Activated CD4-positive, alpha-beta T cell treated with anti-CD3 and anti-CD28 coated beads for 36 hours (primary cell): Measurements from ENCODE around the gene SRSF11. TPM values are rescaled to one million over a fixed set of nuclear protein-coding genes. Genes with fewer than 3 reads are reported as not detected.

ENCODE experiments used
- ATAC-seq: fragments of 200-7000 bp; cut with Tn5 transposase; one replicate; pipeline ENCODE4 v1.10.0; 2021; ENCODE audit warnings: mild to moderate bottlenecking, moderate library complexity
- CTCF ChIA-PET: fragments of 350-600 bp; sonication (Branson Sonifier 250); formaldehyde crosslinking; loops from one replicate; lab custom pipeline; 2021; ENCODE audit warnings: antibody characterized with exemption; lab: Charles Lee
- POLR2A ChIA-PET: fragments of 350-600 bp; sonication (Branson Sonifier 250); formaldehyde crosslinking; loops from one replicate; lab custom pipeline; 2021; ENCODE audit warnings: antibody characterized with exemption, inconsistent platforms; lab: Charles Lee
- DNase-seq: peaks from one replicate; pipeline ENCODE4 v3.0.0-alpha.2; 2020
- H3K27ac Mint-ChIP-seq: one replicate; pipeline ENCODE4 v1.8.0; 2021; ENCODE audit warnings: mixed read lengths
- H3K27me3 Mint-ChIP-seq: one replicate; pipeline ENCODE4 v1.8.0; 2021; ENCODE audit warnings: mixed read lengths
- H3K36me3 Mint-ChIP-seq: one replicate; pipeline ENCODE4 v1.8.0; 2021; ENCODE audit warnings: low read depth, mixed read lengths
- H3K4me1 Mint-ChIP-seq: one replicate; pipeline ENCODE4 v1.8.0; 2021; ENCODE audit warnings: mixed read lengths
- H3K4me3 Mint-ChIP-seq: one replicate; pipeline ENCODE4 v1.8.0; 2021; ENCODE audit warnings: mild to moderate bottlenecking, moderate library complexity, mixed read lengths
- H3K9me3 Mint-ChIP-seq: one replicate; pipeline ENCODE4 v1.8.0; 2021; ENCODE audit warnings: low read depth, mixed read lengths
- intact Hi-C, 2 experiments: fragments of 100-400 bp; cut with DNase I in 1 of 2; cut with micrococcal nuclease in 1 of 2; formaldehyde crosslinking; loops; one replicate each; pipeline versions ENCODE4 v1.14.2 to v1.15.1; 2022 to 2024; cut with DNase I, micrococcal nuclease
- total RNA-seq, 2 experiments: library from RNA; stranded (reverse); gene quantifications; one replicate each; pipeline ENCODE4 v1.2.3, GENCODE V29; 2021

SRSF11 gene
- total RNA-seq, 2 experiments from 2014 or later, result 182 to 266 TPM

- intact Hi-C loops, result loop anchor here in 1 of 2 experiments (10.0 kb wide), 1 partner anchor 258 kb away; no protein-coding TSS in a partner anchor
- Mint-ChIP-seq H3K36me3 (peaks cover 7% of the 10 kb centered on the region), H3K4me3 (no peak overlapping the region), H3K27ac (no peak overlapping the region), H3K27me3 (no peaks in the 10 kb centered on the region), H3K9me3 (no peaks in the 10 kb centered on the region), H3K4me1 (no peaks in the 10 kb centered on the region)
- POLR2A ChIA-PET, result no interaction called here
- ATAC-seq (no peak), DNase-seq (no peak)
- CTCF ChIA-PET, result interaction anchor here (0.5 kb wide), 1 partner anchor 35 kb away, joined by 3 read pairs; the partner anchor contains the start of gene SRSF11
Observed at GRCh38 chr1:70256664-70257063, 35.5 kb downstream of the SRSF11 start.

GRCh38 chr1:70264839-70265238, 43.7 kb downstream of the SRSF11 start:
- Mint-ChIP-seq H3K9me3 (peaks cover 4% of the 10 kb centered on the region), H3K36me3 (peaks cover 40% of the 10 kb centered on the region), H3K27ac (no peak overlapping the region), H3K27me3 (no peaks in the 10 kb centered on the region), H3K4me1 (no peaks in the 10 kb centered on the region), H3K4me3 (no peak overlapping the region)
- intact Hi-C loops, result no loop called here
- ATAC-seq (no peak), DNase-seq (no peak)
- CTCF ChIA-PET, result interaction anchor here (0.8 kb wide), 1 partner anchor 222 kb away, joined by 5 read pairs; no protein-coding TSS in a partner anchor
- POLR2A ChIA-PET, result interaction anchor here (0.7 kb wide), 1 partner anchor 1040 kb away, joined by 6 read pairs; no protein-coding TSS in a partner anchor

DNA sequence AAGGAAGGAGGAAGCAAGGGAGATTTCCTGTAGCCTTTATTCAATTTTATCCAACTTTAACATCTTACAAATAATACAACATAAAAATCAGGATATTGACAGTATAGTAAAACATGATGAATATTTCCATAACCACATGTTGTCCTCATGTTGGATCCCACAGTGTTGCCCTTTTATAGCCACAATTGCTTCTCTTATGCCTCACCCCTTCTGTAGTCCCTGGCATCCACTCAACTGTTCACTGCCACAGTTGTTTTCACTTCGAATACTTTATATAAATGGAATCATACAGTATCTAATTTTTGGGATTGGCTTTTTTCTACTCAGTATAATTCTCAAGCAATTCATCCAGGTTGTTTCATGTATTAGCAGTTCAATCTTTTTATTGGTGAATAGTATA, 44.8 kb downstream of the SRSF11 start:
- ChIA-PET POLR2A (no interaction called here), CTCF (no interaction called here)
- H3K4me1 Mint-ChIP-seq, result no peaks in the 10 kb centered on the region
- peaks cover 40% of the 10 kb centered on the region for H3K36me3 Mint-ChIP-seq
- no peak for DNase-seq
- no peak overlapping the region for H3K4me3 Mint-ChIP-seq
- no peak for ATAC-seq
- intact Hi-C loops, result no loop called here
- H3K9me3 Mint-ChIP-seq, result peaks cover 4% of the 10 kb centered on the region
- H3K27ac Mint-ChIP-seq, result no peak overlapping the region
- no peaks in the 10 kb centered on the region for H3K27me3 Mint-ChIP-seq

GRCh38 chr1:70277875-70278274, 56.7 kb downstream of the SRSF11 start:
- H3K27ac Mint-ChIP-seq, result no peak overlapping the region
- intact Hi-C loops, result no loop called here
- ChIA-PET CTCF (no interaction called here), POLR2A (no interaction called here)
- H3K27me3 Mint-ChIP-seq, result no peaks in the 10 kb centered on the region
- ATAC-seq, result no peak
- H3K4me3 Mint-ChIP-seq, result no peak overlapping the region
- no peak for DNase-seq
- H3K36me3 Mint-ChIP-seq, result peaks cover 29% of the 10 kb centered on the region
- no peaks in the 10 kb centered on the region for H3K9me3 Mint-ChIP-seq
- H3K4me1 Mint-ChIP-seq, result peaks cover 3% of the 10 kb centered on the region

DNA sequence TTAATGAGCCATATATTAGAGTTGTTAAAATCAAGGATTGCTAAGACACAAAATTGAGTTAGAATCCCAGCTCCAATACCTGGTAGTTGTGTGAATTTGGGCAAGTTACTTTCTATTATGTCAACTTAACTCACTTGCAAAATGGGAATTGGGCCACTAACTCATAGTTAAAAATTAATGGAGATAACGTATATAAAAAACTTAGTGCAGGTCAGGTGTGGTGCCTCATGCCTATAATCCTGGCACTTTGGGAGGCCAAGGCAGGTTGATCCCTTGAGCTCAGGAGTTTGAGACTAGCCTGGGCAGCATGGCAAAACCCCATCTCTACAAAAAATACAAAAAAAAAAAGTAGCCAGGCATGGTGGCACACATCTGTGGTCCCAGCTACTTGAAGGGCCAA, 57.5 kb downstream of the SRSF11 start:
- intact Hi-C loops, result no loop called here
- POLR2A ChIA-PET, result no interaction called here
- peaks cover 22% of the 10 kb centered on the region for H3K36me3 Mint-ChIP-seq
- no peaks in the 10 kb centered on the region for H3K27me3 Mint-ChIP-seq
- H3K27ac Mint-ChIP-seq, result no peak overlapping the region
- CTCF ChIA-PET, result interaction anchor here (0.6 kb wide), 1 partner anchor 422 kb away, joined by 4 read pairs; no protein-coding TSS in a partner anchor
- no peak for DNase-seq
- H3K9me3 Mint-ChIP-seq, result no peaks in the 10 kb centered on the region
- H3K4me3 Mint-ChIP-seq, result no peak overlapping the region
- ATAC-seq, result no peak
- peaks cover 3% of the 10 kb centered on the region for H3K4me1 Mint-ChIP-seq

DNA sequence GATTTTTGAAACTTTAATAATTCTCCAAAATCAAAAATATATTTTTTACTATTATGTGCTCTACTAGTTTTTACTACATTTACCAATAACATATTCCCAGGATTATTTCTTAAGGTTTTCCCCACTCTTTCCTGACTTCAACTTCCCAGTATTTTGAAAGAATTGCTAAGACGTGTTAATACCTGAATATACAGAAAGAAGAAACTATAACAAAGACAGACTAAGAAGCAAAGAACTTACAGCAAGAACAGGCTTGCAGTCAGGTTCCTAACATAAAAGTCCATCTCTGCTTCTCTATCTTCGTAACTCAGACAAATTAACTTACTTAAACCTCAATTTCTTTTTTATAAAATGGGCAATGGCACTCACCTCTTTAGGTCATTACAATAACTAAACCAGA, 63.2 kb downstream of the SRSF11 start:
- DNase-seq, result no peak
- Mint-ChIP-seq H3K9me3 (no peaks in the 10 kb centered on the region), H3K4me1 (peaks cover 3% of the 10 kb centered on the region), H3K27ac (no peak overlapping the region), H3K4me3 (no peak overlapping the region), H3K36me3 (peaks cover 23% of the 10 kb centered on the region), H3K27me3 (no peaks in the 10 kb centered on the region)
- no peak for ATAC-seq
- intact Hi-C loops, result no loop called here
- CTCF ChIA-PET, result interaction anchor here (1.2 kb wide), 1 partner anchor 23 kb away, joined by 4 read pairs; no protein-coding TSS in a partner anchor
- POLR2A ChIA-PET, result no interaction called here

DNA sequence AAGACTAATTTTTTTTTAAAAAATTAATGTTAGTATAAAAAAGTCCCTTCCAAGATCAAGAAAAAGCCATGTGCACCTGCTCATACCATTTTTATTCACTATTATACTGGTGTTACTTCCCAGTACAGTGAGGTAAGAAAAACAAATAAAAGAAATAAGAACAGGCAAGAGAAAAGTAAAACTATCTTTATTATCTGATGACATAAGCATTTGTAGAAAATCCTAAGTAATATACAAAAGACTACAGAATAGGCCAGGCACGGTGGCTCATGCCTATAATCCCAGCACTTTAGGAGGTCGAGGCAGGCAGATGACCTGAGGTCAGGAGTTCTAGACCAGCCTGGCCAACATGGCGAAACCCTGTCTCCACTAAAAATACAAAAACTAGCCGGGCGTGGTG, 65.3 kb downstream of the SRSF11 start:
- Mint-ChIP-seq H3K4me3 (no peak overlapping the region), H3K9me3 (no peaks in the 10 kb centered on the region), H3K27me3 (no peaks in the 10 kb centered on the region), H3K27ac (no peak overlapping the region), H3K4me1 (no peaks in the 10 kb centered on the region), H3K36me3 (peaks cover 26% of the 10 kb centered on the region)
- ATAC-seq (no peak), DNase-seq (no peak)
- CTCF ChIA-PET, result interaction anchor here (0.7 to 1.0 kb wide), 2 partner anchors 14 to 60 kb away, joined by 3 to 4 read pairs; no protein-coding TSS in a partner anchor
- POLR2A ChIA-PET, result no interaction called here
- intact Hi-C loops, result no loop called here

GRCh38 chr1:70288166-70288565, 67.0 kb downstream of the SRSF11 start:
- Mint-ChIP-seq H3K9me3 (no peaks in the 10 kb centered on the region), H3K4me1 (no peaks in the 10 kb centered on the region), H3K36me3 (peaks cover 27% of the 10 kb centered on the region), H3K27me3 (no peaks in the 10 kb centered on the region), H3K27ac (no peak overlapping the region), H3K4me3 (no peak overlapping the region)
- ATAC-seq (no peak), DNase-seq (no peak)
- ChIA-PET CTCF (interaction anchor here (0.7 to 1.6 kb wide), 3 partner anchors 8 to 18 kb away, joined by 3 to 4 read pairs (median 3); no protein-coding TSS in a partner anchor), POLR2A (no interaction called here)
- intact Hi-C loops, result no loop called here

GRCh38 chr1:70290218-70290617, 69.0 kb downstream of the SRSF11 start:
- intact Hi-C loops, result no loop called here
- POLR2A ChIA-PET, result no interaction called here
- H3K36me3 Mint-ChIP-seq, result peaks cover 27% of the 10 kb centered on the region
- peak; percentile 63 for ATAC-seq
- H3K27ac Mint-ChIP-seq, result no peak overlapping the region
- H3K4me1 Mint-ChIP-seq, result no peaks in the 10 kb centered on the region
- no peaks in the 10 kb centered on the region for H3K9me3 Mint-ChIP-seq
- no peaks in the 10 kb centered on the region for H3K27me3 Mint-ChIP-seq
- no peak overlapping the region for H3K4me3 Mint-ChIP-seq
- CTCF ChIA-PET, result no interaction called here
- DNase-seq, result no peak

DNA sequence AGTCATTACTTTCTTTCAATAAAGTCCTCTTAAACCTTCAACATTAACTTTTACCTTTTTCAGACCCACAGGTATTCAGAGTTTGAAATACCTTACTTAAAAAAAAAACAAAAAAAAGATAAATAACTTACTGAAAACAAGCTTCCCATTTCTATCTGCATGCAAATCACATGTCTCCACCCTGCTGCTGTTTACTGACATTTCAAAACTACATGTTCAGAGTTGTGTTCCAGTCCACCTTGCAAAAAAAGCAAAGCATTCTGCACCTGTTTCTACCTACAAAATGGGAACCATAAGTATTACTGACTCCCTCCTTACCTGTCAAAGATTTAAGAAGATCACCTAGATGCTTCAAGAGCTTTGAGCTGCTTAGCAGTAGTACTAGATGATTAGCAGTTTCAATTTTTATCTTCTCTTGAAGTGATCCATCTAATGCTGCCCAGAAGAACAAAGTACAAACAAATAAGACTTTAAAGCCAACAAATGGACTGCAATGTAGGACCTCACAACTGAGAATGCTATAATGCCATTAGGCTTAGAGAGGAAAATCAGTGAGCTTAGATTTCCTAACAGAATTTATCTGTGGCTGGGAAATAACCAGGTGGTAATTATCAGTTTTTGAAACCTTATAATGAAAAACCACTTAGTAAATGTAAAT, 72.1 kb downstream of the SRSF11 start:
- H3K9me3 Mint-ChIP-seq, result no peaks in the 10 kb centered on the region
- DNase-seq, result no peak
- intact Hi-C loops, result no loop called here
- POLR2A ChIA-PET, result no interaction called here
- CTCF ChIA-PET, result no interaction called here
- no peak for ATAC-seq
- no peaks in the 10 kb centered on the region for H3K27me3 Mint-ChIP-seq
- H3K27ac Mint-ChIP-seq, result no peak overlapping the region
- no peaks in the 10 kb centered on the region for H3K4me1 Mint-ChIP-seq
- H3K36me3 Mint-ChIP-seq, result peaks cover 26% of the 10 kb centered on the region
- H3K4me3 Mint-ChIP-seq, result no peak overlapping the region

- Mint-ChIP-seq H3K4me3 (no peak overlapping the region), H3K9me3 (no peaks in the 10 kb centered on the region), H3K27ac (no peak overlapping the region), H3K36me3 (peaks cover 28% of the 10 kb centered on the region), H3K4me1 (no peaks in the 10 kb centered on the region), H3K27me3 (no peaks in the 10 kb centered on the region)
- ATAC-seq, result no peak
- intact Hi-C loops, result no loop called here
- CTCF ChIA-PET, result no interaction called here
- POLR2A ChIA-PET, result no interaction called here
- DNase-seq, result no peak
Observed at GRCh38 chr1:70295749-70296148, 74.6 kb downstream of the SRSF11 start.

- Mint-ChIP-seq H3K4me1 (no peaks in the 10 kb centered on the region), H3K4me3 (no peak overlapping the region), H3K27me3 (no peaks in the 10 kb centered on the region), H3K9me3 (no peaks in the 10 kb centered on the region), H3K36me3 (peaks cover 28% of the 10 kb centered on the region), H3K27ac (no peak overlapping the region)
- intact Hi-C loops, result no loop called here
- ATAC-seq (no peak), DNase-seq (no peak)
- CTCF ChIA-PET, result no interaction called here
- POLR2A ChIA-PET, result no interaction called here
Observed at GRCh38 chr1:70299472-70299871, 78.3 kb downstream of the SRSF11 start.
